GM12875 (cell line): ENCODE data around the gene TGFB2.

Experiments used
- H3K4me3 ChIP-seq: one replicate; pipeline ENCODE4 v1.5.1; 2011; ENCODE audit warnings: low read depth, low read length, control low read depth
- TF ChIP-seq, protein P1 (sequence below): IDR thresholded peaks from 2 replicates; pipeline ENCODE4 v1.5.1; 2011; ENCODE audit warnings: low read depth, mild to moderate bottlenecking, control low read depth, inconsistent platforms, low read length, moderate library complexity, borderline replicate concordance; ENCODE audit not compliant: insufficient read depth

TGFB2 gene

DNA sequence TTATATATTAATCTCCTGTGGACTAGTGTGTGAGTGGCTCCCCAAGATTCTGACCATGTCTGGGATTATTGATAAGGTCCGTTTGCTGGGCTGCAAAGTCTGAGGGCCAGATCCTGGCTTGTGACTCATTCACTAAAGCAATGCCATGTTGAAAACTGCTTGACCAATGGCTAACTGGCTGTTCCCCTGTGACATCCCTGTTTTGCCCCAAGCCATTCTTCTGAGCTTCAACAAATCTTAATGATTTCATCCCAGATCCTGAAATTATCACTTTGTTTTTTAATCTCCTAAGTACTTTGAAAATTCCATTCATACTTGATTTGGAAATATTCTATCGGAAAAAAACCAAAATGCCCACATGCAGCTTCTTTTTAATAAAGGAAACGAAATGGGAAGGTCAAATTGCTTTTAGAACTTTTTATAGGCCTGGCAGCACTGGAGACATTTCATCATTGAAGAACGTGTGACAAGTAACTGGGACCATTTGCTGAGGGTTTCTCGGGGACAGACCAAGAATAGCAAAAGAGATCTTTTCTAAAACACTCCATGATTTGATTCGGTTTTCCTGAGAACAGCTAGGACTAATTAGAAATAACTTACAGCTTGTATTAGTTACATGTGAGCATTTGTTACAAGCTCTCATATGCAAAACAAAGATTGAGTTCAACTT is 121.3 kb downstream of the TGFB2 start:
- TF ChIP-seq, protein P1, sequence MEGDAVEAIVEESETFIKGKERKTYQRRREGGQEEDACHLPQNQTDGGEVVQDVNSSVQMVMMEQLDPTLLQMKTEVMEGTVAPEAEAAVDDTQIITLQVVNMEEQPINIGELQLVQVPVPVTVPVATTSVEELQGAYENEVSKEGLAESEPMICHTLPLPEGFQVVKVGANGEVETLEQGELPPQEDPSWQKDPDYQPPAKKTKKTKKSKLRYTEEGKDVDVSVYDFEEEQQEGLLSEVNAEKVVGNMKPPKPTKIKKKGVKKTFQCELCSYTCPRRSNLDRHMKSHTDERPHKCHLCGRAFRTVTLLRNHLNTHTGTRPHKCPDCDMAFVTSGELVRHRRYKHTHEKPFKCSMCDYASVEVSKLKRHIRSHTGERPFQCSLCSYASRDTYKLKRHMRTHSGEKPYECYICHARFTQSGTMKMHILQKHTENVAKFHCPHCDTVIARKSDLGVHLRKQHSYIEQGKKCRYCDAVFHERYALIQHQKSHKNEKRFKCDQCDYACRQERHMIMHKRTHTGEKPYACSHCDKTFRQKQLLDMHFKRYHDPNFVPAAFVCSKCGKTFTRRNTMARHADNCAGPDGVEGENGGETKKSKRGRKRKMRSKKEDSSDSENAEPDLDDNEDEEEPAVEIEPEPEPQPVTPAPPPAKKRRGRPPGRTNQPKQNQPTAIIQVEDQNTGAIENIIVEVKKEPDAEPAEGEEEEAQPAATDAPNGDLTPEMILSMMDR = no peak

DNA sequence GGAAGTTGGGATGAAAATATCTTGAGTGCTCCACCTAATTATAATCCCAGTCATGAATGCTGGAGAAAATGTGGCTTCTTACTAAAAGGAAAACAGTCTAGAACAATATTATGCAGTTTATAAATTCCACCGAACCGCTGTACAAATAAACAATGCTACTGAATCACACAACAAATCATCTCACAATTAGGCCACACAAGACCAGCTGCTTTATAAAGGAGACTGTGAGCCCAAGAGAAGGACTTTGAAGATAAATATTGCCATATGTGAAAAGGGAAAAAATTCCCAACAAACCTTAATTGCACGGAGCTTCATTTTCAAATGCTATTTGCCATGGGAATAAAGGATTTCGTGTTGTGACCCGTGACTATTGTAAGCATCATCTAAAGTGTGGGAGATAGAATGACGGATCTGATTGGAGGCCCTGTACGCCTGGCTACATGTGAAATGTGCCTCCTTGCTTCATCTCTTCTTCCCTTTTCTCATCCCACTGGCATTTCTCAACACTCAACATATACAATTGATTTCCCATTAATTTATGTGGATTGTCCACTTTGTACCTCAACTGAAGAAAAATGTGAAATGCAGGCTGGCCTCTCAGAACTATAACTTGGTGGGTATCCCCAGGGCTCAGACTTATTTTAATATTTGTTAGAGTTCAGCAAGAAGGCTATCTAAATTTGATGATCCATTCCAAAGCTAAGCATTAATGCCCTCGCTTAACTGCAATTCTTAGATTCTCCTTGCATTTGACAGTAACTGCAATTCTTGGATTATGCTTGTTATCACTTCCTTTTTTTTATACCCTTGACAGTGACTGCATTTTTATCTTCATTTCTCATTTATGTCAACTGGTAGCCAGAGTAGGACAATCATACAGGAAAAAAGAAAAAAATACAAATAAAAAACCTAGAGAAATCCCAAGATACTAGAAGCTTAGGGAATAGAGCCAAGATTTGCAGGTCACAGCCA is 122.3 kb downstream of the TGFB2 start:
- H3K4me3 ChIP-seq = no peak overlapping the region
- TF ChIP-seq, protein P1 = no peak

More for the DNA sequence above, 121.3 kb downstream of the TGFB2 start:
- H3K4me3 ChIP-seq = no peak overlapping the region

DNA sequence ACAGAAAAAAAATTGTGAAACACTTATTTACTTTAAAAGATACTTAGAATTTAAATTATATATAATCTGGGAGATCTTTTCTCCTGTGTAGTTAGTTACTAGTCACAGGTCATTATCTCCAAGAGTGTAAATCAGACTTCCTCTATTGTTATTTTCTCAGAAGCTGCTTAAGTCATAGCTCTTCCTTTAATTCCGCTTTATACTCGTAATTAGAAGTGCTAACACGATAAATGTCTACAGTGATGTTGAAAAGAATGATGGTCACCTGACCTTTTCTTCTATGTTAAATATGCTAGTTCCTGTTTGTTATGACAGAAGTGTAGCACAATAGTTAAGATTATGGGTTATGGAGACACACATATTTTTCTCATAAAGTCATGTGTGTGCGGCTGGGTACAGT is 123.6 kb downstream of the TGFB2 start:
- TF ChIP-seq, protein P1 = no peak
- H3K4me3 ChIP-seq = no peak overlapping the region

DNA sequence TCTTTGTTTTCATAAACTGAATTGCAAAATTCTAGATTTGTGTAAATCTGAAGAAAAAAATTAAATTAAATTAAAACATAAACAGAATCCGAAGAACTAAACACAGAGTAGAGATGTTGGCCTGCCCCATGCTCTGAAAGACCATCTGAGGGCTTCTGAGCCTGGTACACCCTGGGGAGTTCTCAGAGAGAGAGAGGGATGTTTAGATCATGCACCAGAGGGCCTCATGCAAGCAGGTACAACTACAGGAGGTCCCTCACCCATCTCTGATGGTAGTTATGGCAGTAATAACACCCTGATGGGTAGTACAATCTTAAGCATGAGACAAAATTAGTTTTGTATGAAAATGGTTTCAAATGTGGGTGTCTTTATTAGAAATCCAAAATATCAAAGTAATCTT is 127.7 kb downstream of the TGFB2 start:
- TF ChIP-seq, protein P1 = no peak

DNA sequence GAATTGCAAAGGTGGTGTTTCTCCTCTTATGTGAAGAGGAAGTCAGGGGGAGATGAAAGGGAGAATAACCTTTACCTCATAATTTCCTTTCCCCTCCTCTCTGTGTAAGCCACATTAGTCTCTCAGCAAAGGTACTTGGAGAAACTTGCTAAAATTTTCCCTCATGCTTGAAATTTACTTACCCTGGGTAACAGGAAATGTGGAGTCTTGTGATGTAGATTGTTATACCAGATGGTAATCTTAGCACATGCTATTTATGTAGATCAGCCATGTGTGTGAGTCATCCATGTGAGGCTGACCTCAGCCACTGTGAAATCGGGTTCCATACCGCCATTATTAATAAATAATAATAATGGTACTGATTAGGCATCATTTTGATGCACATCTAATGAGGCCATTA is 128.4 kb downstream of the TGFB2 start:
- TF ChIP-seq, protein P1 = no peak
- H3K4me3 ChIP-seq = no peak overlapping the region

More for the DNA sequence above, 127.7 kb downstream of the TGFB2 start:
- H3K4me3 ChIP-seq = no peak overlapping the region

DNA sequence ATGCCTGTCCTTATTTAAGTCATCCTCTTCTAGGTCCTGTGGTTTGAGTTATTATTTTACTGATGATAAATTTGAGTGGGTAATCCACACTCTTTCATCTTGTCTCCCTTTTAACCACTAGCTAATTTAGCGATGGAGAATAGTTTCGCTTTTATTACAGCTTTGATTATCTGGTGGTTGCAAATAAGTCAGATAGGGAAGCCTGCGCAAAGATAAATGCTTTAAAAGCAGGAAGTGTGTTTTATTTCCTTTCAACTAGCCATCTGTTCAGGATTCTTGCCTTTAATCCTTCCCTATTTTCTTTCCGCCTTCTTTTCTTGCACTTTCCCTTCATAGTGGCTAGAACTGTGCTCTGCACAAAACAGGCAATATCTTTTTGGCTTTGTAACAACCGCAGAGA is 129.0 kb downstream of the TGFB2 start:
- no peak overlapping the region for H3K4me3 ChIP-seq
- TF ChIP-seq, protein P1 = no peak

DNA sequence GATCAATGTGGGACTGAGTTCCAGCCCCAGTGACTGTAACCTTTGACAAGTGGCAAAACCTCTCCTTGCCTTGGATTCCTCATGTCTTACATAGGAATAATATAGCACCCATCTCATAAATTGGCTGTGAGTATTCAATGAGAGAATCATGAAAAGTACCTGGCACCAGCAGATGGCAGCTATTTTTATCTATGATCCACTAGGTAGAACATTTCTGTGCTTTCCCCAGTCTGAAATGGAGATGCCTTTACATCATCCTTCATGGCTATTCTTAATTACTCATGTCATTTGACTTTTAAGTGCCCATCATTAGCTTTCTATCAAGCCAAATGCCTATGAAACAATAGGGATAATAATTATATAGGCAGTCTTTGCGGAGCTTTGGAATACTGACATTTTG is 130.1 kb downstream of the TGFB2 start:
- TF ChIP-seq, protein P1 = no peak
- H3K4me3 ChIP-seq = no peak overlapping the region
